GM12801 (cell line): Measurements from ENCODE around the gene C4orf51.

Source experiments
- TF ChIP-seq, protein P1 (sequence below): IDR thresholded peaks from one replicate; pipeline ENCODE4 v1.5.1; 2011; ENCODE audit warnings: control low read depth; ENCODE audit not compliant: insufficient read length; ENCODE audit errors: extremely low read depth

C4orf51 gene

DNA sequence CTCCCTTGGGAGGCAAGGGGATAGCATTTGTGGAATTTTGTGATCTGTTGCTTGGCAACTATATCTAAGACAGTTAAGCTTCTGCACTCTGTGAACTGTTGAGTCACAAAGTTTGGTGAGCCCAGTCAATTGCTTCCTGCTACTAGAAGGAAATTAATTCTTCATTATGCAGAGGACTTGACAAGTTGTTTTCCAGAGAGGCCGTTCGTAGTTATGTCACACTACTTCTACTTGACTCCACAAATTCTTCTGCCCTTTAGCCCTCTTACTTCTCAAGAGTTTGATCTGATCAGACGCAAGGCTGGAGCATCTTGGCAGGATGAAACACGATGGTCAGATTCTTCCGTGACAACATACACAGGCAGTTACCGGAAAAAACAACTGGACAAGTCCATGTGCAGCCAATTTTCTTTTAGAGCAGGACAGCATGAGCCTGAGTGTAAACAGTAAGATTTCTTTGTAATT, at the start of gene C4orf51:
C4orf51 (plus strand) TSS at position 156 of the 465 bp plus-strand sequence; CDS start at position 214, 58 bp downstream.
- TF ChIP-seq, protein P1, sequence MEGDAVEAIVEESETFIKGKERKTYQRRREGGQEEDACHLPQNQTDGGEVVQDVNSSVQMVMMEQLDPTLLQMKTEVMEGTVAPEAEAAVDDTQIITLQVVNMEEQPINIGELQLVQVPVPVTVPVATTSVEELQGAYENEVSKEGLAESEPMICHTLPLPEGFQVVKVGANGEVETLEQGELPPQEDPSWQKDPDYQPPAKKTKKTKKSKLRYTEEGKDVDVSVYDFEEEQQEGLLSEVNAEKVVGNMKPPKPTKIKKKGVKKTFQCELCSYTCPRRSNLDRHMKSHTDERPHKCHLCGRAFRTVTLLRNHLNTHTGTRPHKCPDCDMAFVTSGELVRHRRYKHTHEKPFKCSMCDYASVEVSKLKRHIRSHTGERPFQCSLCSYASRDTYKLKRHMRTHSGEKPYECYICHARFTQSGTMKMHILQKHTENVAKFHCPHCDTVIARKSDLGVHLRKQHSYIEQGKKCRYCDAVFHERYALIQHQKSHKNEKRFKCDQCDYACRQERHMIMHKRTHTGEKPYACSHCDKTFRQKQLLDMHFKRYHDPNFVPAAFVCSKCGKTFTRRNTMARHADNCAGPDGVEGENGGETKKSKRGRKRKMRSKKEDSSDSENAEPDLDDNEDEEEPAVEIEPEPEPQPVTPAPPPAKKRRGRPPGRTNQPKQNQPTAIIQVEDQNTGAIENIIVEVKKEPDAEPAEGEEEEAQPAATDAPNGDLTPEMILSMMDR, result no peak

DNA sequence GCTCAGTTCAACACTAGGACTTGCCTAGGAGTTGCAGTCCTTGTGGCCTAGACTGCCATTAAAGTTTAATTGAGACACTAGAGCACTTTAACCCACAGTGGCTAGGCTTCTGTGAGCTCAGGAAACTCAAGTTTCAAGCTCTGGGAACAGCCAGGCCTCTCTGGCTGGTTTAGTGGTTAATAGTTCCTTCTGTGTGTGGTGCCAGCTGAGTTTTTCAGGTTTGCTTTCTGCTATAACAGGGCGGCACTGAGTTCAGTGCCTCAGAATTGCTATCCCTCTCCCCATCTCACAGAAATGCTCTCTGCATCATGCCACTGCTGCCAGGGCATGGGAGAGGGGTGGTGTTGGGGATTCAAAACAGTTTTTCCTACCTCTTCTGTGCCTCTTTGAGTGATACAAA, 44.8 kb upstream of the C4orf51 start:
- TF ChIP-seq, protein P1, result no peak

DNA sequence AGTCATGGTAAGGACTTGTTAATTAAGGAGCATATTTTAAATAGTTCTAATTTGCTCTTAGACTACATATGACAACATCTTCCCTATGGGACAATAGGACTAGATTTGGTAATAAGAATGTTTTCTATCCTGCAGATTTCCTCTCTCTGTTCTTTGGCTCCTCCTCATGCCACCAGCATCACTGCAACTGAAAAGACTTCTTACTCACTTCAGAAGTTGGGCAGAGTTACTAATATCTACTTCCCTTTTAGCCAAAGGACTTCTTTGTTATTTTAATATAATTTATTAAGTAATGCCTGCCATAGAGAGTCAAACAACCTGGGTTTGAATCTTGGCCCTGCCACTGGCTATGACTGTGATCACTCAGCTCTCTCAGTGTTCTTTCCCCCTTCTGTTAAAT, 44.3 kb upstream of the C4orf51 start:
- TF ChIP-seq, protein P1, result no peak

DNA sequence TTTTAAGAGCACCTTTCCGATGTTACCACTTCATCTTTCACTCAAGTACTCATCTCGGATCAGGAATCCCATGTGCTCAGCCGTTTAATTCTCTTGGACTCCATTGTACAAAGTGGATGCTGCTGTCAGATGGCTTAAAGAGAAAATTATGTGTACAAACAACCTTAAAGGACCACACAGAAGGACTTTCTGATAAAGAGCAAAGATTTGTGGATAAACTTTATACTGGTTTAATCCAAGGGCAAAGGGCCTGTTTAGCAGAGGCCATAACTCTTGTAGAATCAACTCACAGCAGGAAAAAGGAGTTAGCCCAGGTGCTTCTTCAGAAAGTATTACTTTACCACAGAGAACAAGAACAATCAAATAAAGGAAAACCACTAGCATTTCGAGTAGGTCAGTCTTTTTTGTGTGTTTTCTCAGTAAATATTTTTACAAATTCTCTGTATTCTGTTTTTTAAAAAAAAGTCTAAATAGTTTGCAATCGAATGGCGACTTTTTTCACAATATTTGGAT, 40.7 kb upstream of the C4orf51 start:
- TF ChIP-seq, protein P1, result no peak

DNA sequence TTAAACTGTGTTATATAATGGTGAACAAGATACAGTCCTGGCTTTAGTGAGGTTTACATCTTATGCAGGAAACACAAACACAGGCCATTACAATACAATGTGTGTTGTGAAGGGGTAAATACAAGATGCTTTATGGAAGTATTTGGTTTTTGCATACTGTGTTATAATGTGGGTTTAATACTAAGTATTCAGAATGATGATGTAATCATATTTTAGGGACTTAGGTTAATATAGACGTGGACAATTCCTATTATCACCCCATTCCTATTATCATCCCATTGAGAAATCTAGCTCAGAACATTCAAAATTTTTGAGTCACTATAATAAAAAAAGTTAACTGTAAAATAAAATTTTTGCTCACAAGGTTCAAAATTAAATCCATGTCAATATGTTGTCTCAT, 36.7 kb upstream of the C4orf51 start:
- TF ChIP-seq, protein P1, result no peak

DNA sequence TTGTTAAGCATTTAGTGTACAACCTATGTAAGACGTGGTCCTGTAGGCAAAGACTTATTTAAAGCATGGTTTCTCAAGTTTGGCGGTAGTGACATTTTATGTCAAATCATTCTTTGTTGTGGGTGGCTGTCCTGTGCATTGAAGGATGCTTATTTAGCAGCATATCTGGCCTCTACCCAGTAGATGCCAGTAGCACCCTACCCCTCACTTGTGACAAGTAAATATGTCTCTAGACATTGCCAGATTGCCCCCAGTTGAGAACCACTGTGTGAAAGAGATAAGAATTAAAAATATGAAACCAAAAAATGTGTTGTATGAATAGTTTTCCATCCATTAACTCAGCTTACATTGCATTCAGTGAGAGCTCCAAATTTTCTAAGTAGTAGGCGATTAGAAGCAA, 35.2 kb upstream of the C4orf51 start:
- TF ChIP-seq, protein P1, result no peak

DNA sequence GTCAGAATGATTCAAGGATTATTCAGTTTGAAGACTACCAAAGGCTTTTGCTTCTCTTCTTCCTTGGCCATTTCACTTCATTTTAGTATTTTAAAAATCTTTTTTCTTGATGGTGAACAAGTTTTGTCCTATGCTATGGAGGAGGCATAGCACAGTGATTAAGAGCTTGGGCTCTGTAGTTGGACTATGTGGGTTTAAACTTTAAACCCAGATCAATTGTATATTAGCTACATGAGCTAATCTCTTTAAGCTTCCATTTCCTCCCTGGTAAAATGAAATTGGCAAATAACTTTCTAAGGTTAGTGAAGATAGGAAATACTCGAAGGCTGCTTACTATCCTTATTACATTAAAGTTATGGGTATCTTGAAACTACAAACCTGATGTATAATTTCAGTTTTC, 23.8 kb upstream of the C4orf51 start:
- TF ChIP-seq, protein P1, result no peak
